ENCODE measurements around the gene STIM1. TPM values are rescaled to one million over a fixed set of nuclear protein-coding genes. Genes with fewer than 3 reads are reported as not detected.

STIM1 gene
- total RNA-seq, 1 donor from 2014 or later, result 15.7 TPM

- DNase-seq (ENCODE audit: low read depth in 2 of 2), result no peak
Measured at GRCh38 chr11:4065086-4065485, 209.6 kb downstream of the STIM1 start.

GRCh38 chr11:4065601-4066377 lies 210.3 kb downstream of the STIM1 start:
- no peak for DNase-seq (ENCODE audit: low read depth in 2 of 2)

GRCh38 chr11:4066910-4067309 lies 211.4 kb downstream of the STIM1 start:
- no peak for DNase-seq (ENCODE audit: low read depth in 2 of 2)

- no peak for DNase-seq (ENCODE audit: low read depth in 2 of 2)
Measured at GRCh38 chr11:4068962-4069361, 213.5 kb downstream of the STIM1 start.

GRCh38 chr11:4071325-4071724 lies 215.9 kb downstream of the STIM1 start:
- DNase-seq (ENCODE audit: low read depth in 2 of 2), result no peak

- no peak for DNase-seq (ENCODE audit: low read depth in 2 of 2)
Measured at GRCh38 chr11:4071914-4072313, 216.4 kb downstream of the STIM1 start.

- peak; percentile 70 to 80 for DNase-seq (ENCODE audit: low read depth in 2 of 2)
Measured at GRCh38 chr11:4072668-4073285, 217.3 kb downstream of the STIM1 start.

- DNase-seq (ENCODE audit: low read depth in 2 of 2), result no peak
Measured at GRCh38 chr11:4074266-4074665, 218.8 kb downstream of the STIM1 start.

- DNase-seq (ENCODE audit: low read depth in 2 of 2), result no peak
Measured at GRCh38 chr11:4076774-4077173, 221.3 kb downstream of the STIM1 start.

GRCh38 chr11:4083198-4083597 lies 227.7 kb downstream of the STIM1 start:
- DNase-seq (ENCODE audit: low read depth in 2 of 2), result no peak

GRCh38 chr11:4084406-4085125 lies 229.1 kb downstream of the STIM1 start:
- DNase-seq (ENCODE audit: low read depth in 2 of 2), result no peak

- DNase-seq (ENCODE audit: low read depth in 2 of 2), result no peak
Measured at GRCh38 chr11:4085575-4085974, 230.1 kb downstream of the STIM1 start.

GRCh38 chr11:4086575-4087353 lies 231.3 kb downstream of the STIM1 start:
- DNase-seq (ENCODE audit: low read depth in 2 of 2), result no peak

GRCh38 chr11:4087551-4087950 lies 232.1 kb downstream of the STIM1 start:
- DNase-seq (ENCODE audit: low read depth in 2 of 2), result no peak

- no peak for DNase-seq (ENCODE audit: low read depth in 2 of 2)
Measured at GRCh38 chr11:4090258-4090657, 234.8 kb downstream of the STIM1 start.

- DNase-seq (ENCODE audit: low read depth in 2 of 2), result no peak
Measured at GRCh38 chr11:4092026-4092425, 236.6 kb downstream of the STIM1 start.

GRCh38 chr11:4093519-4094347 lies 238.3 kb downstream of the STIM1 start:
- DNase-seq (ENCODE audit: low read depth in 2 of 2), result no peak

- peak; percentile 93 to 97 for DNase-seq (ENCODE audit: low read depth in 2 of 2)
Measured at GRCh38 chr11:4094348-4095291, 239.2 kb downstream of the STIM1 start, which contains the start of gene RRM1. TSS of gene RRM1 (plus strand) at chr11:4094799. CDS start at chr11:4095013, 214 bp downstream.

- DNase-seq (ENCODE audit: low read depth in 2 of 2), result no peak
Measured at GRCh38 chr11:4095509-4096230, 240.2 kb downstream of the STIM1 start.

Measured in dermis microvascular lymphatic vessel endothelial cell (primary cell).